Neural cell (in vitro differentiated cells): ENCODE data around the gene ERG28.

Experiments used
- EZH2 ChIP-seq: fragments of 200-600, 300-800 bp; shearing (Covaris generic), sonication (generic); IDR thresholded peaks from 2 replicates; pipeline ENCODE4 v1.6.1; 2014; ENCODE audit warnings: antibody characterized with exemption, low read length, borderline replicate concordance, mild to moderate bottlenecking; ENCODE audit not compliant: insufficient read depth, poor library complexity, severe bottlenecking
- RAD21 ChIP-seq: fragments of 450-650 bp; conservative IDR thresholded peaks from 2 replicates; pipeline ENCODE4 v1.6.1; 2014; ENCODE audit warnings: antibody characterized with exemption, mild to moderate bottlenecking, moderate library complexity
- SMC3 ChIP-seq: fragments of 450-650 bp; conservative IDR thresholded peaks from 2 replicates; pipeline ENCODE4 v1.6.1; 2014; ENCODE audit warnings: antibody characterized with exemption, mild to moderate bottlenecking, moderate library complexity; ENCODE audit not compliant: poor library complexity
- TF ChIP-seq, protein P1 (sequence below): fragments of 450-650 bp; IDR thresholded peaks from 2 replicates; pipeline ENCODE4 v1.5.1; 2014; ENCODE audit warnings: antibody characterized with exemption, mild to moderate bottlenecking, moderate library complexity; ENCODE audit not compliant: poor library complexity, severe bottlenecking

GRCh38 chr14:75657331-75657730 lies 3.3 kb downstream of the ERG28 start:
- TF ChIP-seq RAD21 = no peak
- TF ChIP-seq, protein P1, sequence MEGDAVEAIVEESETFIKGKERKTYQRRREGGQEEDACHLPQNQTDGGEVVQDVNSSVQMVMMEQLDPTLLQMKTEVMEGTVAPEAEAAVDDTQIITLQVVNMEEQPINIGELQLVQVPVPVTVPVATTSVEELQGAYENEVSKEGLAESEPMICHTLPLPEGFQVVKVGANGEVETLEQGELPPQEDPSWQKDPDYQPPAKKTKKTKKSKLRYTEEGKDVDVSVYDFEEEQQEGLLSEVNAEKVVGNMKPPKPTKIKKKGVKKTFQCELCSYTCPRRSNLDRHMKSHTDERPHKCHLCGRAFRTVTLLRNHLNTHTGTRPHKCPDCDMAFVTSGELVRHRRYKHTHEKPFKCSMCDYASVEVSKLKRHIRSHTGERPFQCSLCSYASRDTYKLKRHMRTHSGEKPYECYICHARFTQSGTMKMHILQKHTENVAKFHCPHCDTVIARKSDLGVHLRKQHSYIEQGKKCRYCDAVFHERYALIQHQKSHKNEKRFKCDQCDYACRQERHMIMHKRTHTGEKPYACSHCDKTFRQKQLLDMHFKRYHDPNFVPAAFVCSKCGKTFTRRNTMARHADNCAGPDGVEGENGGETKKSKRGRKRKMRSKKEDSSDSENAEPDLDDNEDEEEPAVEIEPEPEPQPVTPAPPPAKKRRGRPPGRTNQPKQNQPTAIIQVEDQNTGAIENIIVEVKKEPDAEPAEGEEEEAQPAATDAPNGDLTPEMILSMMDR = no peak
- no peak for TF ChIP-seq EZH2
- no peak for TF ChIP-seq SMC3
